Erythroblast (primary cell): Measurements from ENCODE around the gene MCRS1.

ENCODE experiments used
- GATA1 ChIP-seq: IDR thresholded peaks from 2 replicates; pipeline ENCODE4 v1.6.1; 2011; ENCODE audit warnings: low read depth, mild to moderate bottlenecking, control low read depth, low read length, moderate library complexity
- POLR2A ChIP-seq: IDR thresholded peaks from 2 replicates; pipeline ENCODE4 v1.6.1; 2011; ENCODE audit warnings: mild to moderate bottlenecking, low read length

DNA sequence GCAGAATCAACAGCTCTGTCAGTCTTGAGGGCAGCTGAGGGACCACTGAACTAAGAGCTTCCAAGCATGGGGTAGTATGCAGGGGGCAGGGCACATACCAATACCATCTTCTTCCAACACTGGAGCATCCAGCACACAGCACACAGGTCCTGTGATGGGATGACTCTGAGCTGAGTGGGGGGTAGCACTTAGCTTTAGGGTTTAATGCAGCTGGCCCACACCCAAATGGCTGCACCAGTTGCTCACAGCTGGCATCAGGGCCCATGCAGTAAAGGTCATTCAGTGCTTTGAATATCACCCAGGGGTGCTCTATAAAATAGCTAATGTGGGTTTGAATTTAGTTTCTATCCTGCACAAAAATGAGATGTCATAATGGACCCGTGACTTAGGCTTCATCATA is 35.8 kb upstream of the MCRS1 start:
- no peak for TF ChIP-seq POLR2A
- no peak for TF ChIP-seq GATA1
